HG03520 (cell line): ENCODE data around the gene ROBO1.
"Not testable (repeated sequence)": the region's sequence is repeated elsewhere in the genome, so short reads cannot be mapped to it uniquely, and the experiment has no call there.

ENCODE experiments used
- ATAC-seq: cut with Tn5 transposase; IDR thresholded peaks from one replicate; pipeline ENCODE4 v1.9.1; 2021; ENCODE audit warnings: mild to moderate bottlenecking, moderate library complexity; ENCODE audit not compliant: unreplicated experiment

ROBO1 gene

DNA sequence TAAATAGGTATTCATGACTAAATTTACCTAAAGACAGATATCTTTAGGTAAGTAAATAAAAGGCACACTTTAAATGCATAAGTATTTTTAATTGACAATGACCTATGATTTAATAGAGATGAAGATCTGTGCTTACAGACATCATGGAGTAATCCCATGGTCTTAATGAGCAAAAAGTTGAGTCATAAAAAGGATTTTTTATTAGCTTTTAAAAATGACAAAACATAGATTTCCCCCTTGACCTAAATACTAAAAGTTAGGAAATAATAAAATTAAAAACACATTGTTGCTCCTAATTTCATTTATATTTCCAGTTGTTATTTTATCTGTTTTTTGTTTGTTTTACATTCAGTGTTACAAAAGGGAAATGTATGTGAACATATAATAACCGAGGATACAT lies 1005.7 kb downstream of the ROBO1 start:
- no peak for ATAC-seq

DNA sequence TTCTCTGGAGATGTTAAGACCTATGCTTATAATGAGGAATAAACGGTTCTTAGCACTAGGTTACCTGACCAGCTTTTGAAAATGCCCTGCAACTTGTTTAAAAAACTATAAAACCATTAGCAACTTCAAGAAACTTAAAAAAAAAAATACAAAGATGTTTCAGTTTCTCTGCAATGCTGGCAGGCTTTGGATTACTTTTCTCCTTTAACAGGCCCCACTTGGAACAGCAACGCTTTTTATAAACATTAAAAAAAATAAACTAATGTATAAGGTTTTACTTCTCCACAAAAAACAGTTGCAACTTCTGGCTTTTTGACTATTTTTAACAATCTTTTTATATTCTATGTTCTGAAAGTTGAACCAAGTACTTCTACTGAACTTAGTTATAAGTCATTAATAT lies 1006.7 kb downstream of the ROBO1 start:
- ATAC-seq = no peak

- no peak for ATAC-seq
Measured at GRCh38 chr3:78757731-78758130, 1010.1 kb downstream of the ROBO1 start.

DNA sequence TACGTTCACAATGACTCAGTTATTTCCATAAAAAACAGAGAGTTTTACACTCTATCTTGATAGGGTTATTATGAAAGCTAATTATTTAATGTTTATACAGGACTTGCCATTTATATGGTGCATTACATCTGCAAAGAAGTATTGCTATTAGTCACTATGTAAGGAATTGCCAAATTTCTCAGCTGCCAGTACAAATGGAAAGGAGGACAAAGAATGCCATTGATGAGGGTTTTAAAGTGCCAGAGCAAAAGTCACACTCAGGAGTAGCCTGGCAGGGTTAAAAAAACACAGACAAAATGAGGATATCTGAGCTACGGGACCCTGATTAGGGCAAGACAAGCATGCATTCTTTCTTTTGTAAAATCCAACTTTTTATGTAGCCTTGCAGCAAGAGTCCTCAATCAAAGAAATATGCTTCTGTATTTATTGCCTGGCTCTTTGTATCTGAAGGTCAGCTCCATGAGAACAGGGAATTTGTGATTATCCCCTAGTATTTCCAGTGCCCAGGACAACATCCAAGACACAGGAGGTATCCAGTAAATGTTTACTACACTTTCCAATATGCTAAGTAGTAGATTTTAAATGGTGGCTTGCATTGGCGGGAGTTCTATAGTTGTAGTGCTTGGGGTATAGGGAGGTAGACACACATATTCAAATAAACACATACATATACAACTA lies 1013.6 kb downstream of the ROBO1 start:
- ATAC-seq = no peak

DNA sequence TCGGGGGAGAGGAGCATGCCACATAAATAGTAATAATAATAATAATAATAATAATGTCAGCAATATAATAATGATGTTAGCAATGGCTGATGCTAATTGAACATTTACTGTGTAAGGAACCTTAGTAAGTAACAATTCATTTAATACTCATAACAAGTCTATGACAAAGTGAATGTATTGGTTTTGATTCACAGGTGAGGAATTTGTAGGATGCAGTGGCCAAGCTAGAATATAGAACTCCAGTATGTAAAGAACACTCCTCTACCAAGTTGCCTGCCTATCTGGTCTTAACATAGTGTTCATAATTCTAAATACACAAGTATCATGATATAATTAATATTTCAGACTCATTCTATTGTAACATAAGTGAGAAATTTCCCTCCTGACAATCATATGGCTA lies 1016.5 kb downstream of the ROBO1 start:
- no peak for ATAC-seq

GRCh38 chr3:78750291-78750690 lies 1017.5 kb downstream of the ROBO1 start:
- ATAC-seq = not testable (repeated sequence)

GRCh38 chr3:78749056-78749455 lies 1018.7 kb downstream of the ROBO1 start:
- no peak for ATAC-seq

GRCh38 chr3:78745847-78746246 lies 1022.0 kb downstream of the ROBO1 start:
- no peak for ATAC-seq

DNA sequence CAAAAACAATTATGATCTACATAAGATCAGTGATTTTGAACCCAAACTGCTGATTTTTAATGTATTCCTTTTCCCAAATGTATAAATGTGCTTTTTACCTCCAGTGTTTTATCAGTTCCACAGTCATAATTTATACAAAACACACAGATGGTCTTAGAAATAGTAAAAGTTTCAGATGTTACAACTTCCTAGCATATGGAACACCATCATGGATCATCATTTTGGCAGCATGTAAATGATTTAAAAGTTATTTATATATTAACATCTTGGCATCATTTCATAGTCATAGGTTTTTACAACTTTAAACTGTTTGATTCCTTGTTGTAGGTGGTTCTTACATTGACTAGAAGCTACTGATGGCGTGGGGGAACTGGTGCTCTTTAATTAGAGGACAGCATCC lies 1025.3 kb downstream of the ROBO1 start:
- ATAC-seq = no peak

- no peak for ATAC-seq
Measured at GRCh38 chr3:78742041-78742440, 1025.8 kb downstream of the ROBO1 start.

DNA sequence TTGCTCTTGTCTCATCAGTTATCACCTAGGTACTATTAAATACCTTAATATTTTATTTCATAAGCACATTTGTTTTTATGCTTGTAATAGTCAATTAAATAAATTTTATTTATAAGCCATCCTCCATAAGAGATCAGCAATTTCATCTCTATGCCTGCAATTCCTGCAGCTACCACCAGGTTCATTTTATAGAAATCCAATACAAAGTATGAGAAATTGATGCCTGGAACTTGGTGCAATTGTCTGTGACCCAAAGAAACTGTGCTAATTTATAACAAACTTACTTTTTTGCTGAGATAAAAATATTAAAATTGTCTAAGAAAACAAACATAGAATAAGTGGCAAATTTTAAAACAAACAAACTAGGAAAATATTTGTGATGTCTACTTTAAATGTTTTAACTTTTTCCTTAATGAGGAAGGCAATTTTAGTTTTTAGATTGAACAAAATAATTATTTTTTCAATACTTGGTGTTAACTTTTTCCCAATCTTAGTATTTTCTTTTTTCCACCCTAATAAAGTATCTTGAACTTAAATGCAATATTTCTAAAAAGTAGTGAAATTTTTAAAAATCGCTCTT lies 1026.6 kb downstream of the ROBO1 start:
- no peak for ATAC-seq

- ATAC-seq = no peak
Measured at GRCh38 chr3:78738833-78739232, 1029.0 kb downstream of the ROBO1 start.

GRCh38 chr3:78737988-78738387 lies 1029.8 kb downstream of the ROBO1 start:
- no peak for ATAC-seq

DNA sequence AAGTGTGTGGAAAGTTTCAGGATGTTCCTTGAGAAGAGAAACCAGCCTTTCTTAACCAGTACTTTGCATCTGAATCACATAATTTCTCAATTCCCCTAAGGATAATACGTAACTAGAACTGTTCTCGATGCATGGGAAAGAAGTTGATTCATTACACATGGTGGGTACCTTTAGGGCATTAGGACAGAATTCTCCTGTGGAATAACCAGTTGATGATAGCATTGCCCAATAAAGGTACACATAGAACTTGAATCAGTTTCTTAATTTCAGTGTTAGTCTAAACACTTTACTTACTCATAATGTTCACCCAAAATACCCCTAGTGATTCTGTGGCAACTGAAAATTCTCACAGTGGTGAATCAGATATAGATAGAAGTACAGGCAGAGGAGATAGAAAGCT lies 1030.9 kb downstream of the ROBO1 start:
- no peak for ATAC-seq

DNA sequence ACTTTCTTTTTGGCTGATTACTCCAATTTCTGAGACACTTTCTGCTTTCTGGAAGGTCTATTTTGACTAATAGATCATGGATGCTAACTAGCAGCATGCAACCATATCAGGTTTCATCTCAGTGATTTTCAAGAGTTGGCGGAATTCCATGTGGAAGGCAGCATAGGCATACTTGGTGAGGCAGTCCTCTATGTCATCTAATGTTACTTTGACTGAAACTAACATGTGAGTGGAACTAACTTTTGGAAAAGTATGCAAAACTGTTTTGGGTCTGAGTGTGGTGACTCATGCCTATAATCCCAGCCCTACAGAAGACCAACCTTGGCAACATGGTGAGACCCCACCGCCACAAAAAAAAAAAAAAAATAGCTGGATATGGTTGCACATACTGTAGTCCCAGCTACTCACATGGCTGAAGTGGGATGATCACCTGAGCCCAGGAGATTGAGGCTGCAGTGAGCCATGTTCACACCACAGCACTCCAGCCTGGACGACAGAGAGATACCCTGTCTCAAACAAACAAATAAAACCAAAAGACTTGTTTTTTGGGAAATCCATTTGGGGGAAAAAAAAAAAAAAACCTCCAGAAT lies 1033.7 kb downstream of the ROBO1 start:
- ATAC-seq = no peak

- no peak for ATAC-seq
Measured at GRCh38 chr3:78732893-78733292, 1034.9 kb downstream of the ROBO1 start.

- ATAC-seq = no peak
Measured at GRCh38 chr3:78732471-78732870, 1035.3 kb downstream of the ROBO1 start.

DNA sequence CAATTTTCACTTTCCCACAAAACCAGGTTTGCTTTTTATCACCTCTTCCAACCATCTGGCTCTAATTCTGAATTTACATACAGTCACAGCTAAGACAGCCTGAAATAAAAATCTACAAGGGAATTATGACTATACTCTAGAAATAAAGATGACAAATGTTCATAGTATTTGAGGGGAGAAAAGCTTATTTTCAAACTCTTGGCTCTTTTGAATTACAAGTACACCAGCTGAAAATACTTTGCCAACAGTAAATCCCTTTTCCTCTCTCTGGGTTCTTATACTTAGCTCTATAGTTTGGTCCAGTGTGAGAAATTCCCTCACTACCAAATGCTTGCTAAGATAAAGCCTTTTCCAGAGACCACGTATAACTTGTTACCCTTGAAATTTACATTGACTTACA lies 1037.9 kb downstream of the ROBO1 start:
- no peak for ATAC-seq

DNA sequence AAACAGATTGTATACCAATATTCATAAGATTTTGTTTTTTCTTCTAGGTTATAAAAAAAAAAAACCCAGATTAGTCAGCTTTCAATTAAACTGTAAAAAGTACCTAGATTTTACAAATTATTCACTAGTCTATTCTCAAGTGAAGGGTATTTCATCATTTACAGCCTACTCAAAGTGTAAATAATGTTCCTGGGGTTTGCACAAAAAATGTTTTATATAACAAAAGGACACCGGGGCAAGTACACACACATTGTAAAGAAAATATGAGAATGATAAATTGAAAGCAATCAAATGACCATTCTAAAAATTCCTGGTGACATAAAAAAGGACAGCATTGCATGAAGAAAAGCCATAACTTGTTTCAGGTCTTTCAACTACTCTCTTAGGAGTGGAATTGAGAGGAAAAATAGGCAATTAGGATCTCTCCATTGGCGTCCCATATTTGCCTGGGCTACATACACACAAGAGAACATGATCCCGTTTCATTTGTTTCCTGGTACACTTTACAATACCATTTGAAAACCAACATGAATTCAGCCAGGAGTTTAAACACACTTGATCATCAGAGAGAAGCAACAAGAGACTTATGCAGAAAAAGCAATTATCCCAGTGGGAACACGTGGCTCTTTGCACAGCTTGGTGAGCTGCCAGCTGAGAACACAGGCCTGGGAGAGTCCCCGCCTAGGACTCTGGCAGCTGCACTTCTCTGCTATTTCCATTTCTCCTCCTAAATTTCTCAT lies 1039.2 kb downstream of the ROBO1 start:
- no peak for ATAC-seq

- no peak for ATAC-seq
Measured at GRCh38 chr3:78726545-78726944, 1041.3 kb downstream of the ROBO1 start.

GRCh38 chr3:78725703-78726246 lies 1042.0 kb downstream of the ROBO1 start:
- ATAC-seq = no peak

- no peak for ATAC-seq
Measured at GRCh38 chr3:78724859-78725258, 1042.9 kb downstream of the ROBO1 start.
